HepG2 (cell line): Measurements from ENCODE around the gene FN1. TPM values are rescaled to one million over a fixed set of nuclear protein-coding genes. Genes with fewer than 3 reads are reported as not detected.

ENCODE experiments used
- FOXO4 ChIP-seq: sonication (generic); formaldehyde crosslinking; conservative IDR thresholded peaks from 2 replicates; pipeline ENCODE4 v1.8.1; 2023; ENCODE audit warnings: missing genetic modification reagents
- HNF4A ChIP-seq: sonication (generic); formaldehyde crosslinking; IDR thresholded peaks from 2 replicates; pipeline ENCODE4 v1.4.0; 2020; ENCODE audit warnings: missing genetic modification reagents
- HNRNPUL1 ChIP-seq: fragments of 200-400 bp; formaldehyde crosslinking; IDR thresholded peaks from 2 replicates; pipeline ENCODE4 v1.6.1; 2017; ENCODE audit warnings: low read depth, mild to moderate bottlenecking, low read length, moderate library complexity
- IRF1 ChIP-seq: sonication (generic); formaldehyde crosslinking; IDR thresholded peaks from 2 replicates; pipeline ENCODE4 v1.4.0; 2020; ENCODE audit warnings: low read depth, mild to moderate bottlenecking, missing genetic modification reagents
- MBNL3 ChIP-seq: fragments of 250-450 bp; sonication (Bioruptor Pico); conservative IDR thresholded peaks from 2 replicates; pipeline ENCODE4 v1.8.0; 2022; ENCODE audit warnings: mild to moderate bottlenecking, inconsistent platforms
- NR2C2 ChIP-seq: sonication (generic); formaldehyde crosslinking; IDR thresholded peaks from 2 replicates; pipeline ENCODE4 v1.4.0; 2020; ENCODE audit warnings: missing genetic modification reagents, mild to moderate bottlenecking, moderate library complexity, borderline replicate concordance
- SIX1 ChIP-seq: sonication (generic); formaldehyde crosslinking; IDR thresholded peaks from 2 replicates; pipeline ENCODE4 v1.4.0; 2020; ENCODE audit warnings: missing genetic modification reagents, borderline replicate concordance
- SMARCC2 ChIP-seq: fragments of 450-650 bp; IDR thresholded peaks from 2 replicates; pipeline ENCODE4 v1.6.1; 2017; ENCODE audit warnings: antibody characterized with exemption, mild to moderate bottlenecking
- SRSF9 ChIP-seq: fragments of 200-400 bp; formaldehyde crosslinking; IDR thresholded peaks from 2 replicates; pipeline ENCODE4 v1.6.1; 2018; ENCODE audit warnings: borderline replicate concordance, mild to moderate bottlenecking, low read depth, low read length; ENCODE audit not compliant: insufficient read depth, poor library complexity, severe bottlenecking
- ZBTB7B ChIP-seq: sonication (generic); formaldehyde crosslinking; IDR thresholded peaks from 2 replicates; pipeline ENCODE4 v1.4.0; 2020; ENCODE audit warnings: missing genetic modification reagents
- ZNF326 ChIP-seq: sonication (generic); formaldehyde crosslinking; IDR thresholded peaks from 2 replicates; pipeline ENCODE4 v1.4.0; 2020; ENCODE audit warnings: missing genetic modification reagents, borderline replicate concordance
- ZNF331 ChIP-seq: sonication (generic); formaldehyde crosslinking; IDR thresholded peaks from 2 replicates; pipeline ENCODE4 v1.4.0; 2020; ENCODE audit warnings: missing genetic modification reagents
- ZNF432 ChIP-seq: sonication (generic); formaldehyde crosslinking; IDR thresholded peaks from 2 replicates; pipeline ENCODE4 v1.5.0; 2020; ENCODE audit warnings: missing genetic modification reagents, mild to moderate bottlenecking, borderline replicate concordance
- ZNF572 ChIP-seq: sonication (generic); formaldehyde crosslinking; IDR thresholded peaks from 2 replicates; pipeline ENCODE4 v1.5.1; 2020; ENCODE audit warnings: mild to moderate bottlenecking, missing genetic modification reagents
- ZNF619 ChIP-seq: sonication (generic); formaldehyde crosslinking; IDR thresholded peaks from 2 replicates; pipeline ENCODE4 v1.4.0; 2020; ENCODE audit warnings: mild to moderate bottlenecking, missing genetic modification reagents
- ZNF639 ChIP-seq: conservative IDR thresholded peaks from 2 replicates; pipeline ENCODE4 v1.6.1; 2018; ENCODE audit warnings: missing genetic modification reagents
- polyA plus RNA-seq, 8 experiments: library from polyadenylated mRNA; depleted of rRNA in 3 of 8; stranded (reverse) in 7 of 8; unstranded in 1 of 8; fragments of >200 nt; fragmentation: Illumina TruSeq in 4 of 8; extraction: Trizol in 4 of 8; gene quantifications; 2 replicates each; pipeline versions ENCODE4 v1.2.1 to v1.2.3, GENCODE V29; 2011 to 2016; ENCODE audit warnings: low read depth in 4 of 8, missing spikeins in 1 of 8, mixed read lengths in 1 of 8; ENCODE audit not compliant: insufficient read depth in 1 of 8
- total RNA-seq, 5 experiments: library from RNA; depleted of rRNA; stranded (reverse); fragments of >200 nt; fragmentation: Illumina TruSeq; extraction: Trizol; gene quantifications; 2 replicates each; pipeline ENCODE4 v1.2.3, GENCODE V29; 2016; ENCODE audit warnings: low read depth in 1 of 5
- TF ChIP-seq, protein P1 (sequence below): sonication (generic); formaldehyde crosslinking; IDR thresholded peaks from 2 replicates; pipeline ENCODE4 v1.5.1; 2020; ENCODE audit warnings: mild to moderate bottlenecking, missing genetic modification reagents
- TF ChIP-seq, protein P2 (sequence below): sonication (generic); formaldehyde crosslinking; IDR thresholded peaks from 2 replicates; pipeline ENCODE4 v1.8.0; 2022; ENCODE audit warnings: mild to moderate bottlenecking, missing genetic modification reagents
- TF ChIP-seq, protein P3 (sequence below): sonication (generic); formaldehyde crosslinking; IDR thresholded peaks from 2 replicates; pipeline ENCODE4 v1.4.0; 2020; ENCODE audit warnings: low read depth, mild to moderate bottlenecking, missing genetic modification reagents

The FN1 gene
- total and polyA plus RNA-seq, 2 of the 13 experiments (the other 11 are each of a cell fraction or from before 2014, with no cell fraction given) = 1,847 to 6,471 TPM

GRCh38 chr2:215435870-215436704, at the start of gene FN1 (continued):
- no peak for TF ChIP-seq SRSF9
- TF ChIP-seq, protein P1, sequence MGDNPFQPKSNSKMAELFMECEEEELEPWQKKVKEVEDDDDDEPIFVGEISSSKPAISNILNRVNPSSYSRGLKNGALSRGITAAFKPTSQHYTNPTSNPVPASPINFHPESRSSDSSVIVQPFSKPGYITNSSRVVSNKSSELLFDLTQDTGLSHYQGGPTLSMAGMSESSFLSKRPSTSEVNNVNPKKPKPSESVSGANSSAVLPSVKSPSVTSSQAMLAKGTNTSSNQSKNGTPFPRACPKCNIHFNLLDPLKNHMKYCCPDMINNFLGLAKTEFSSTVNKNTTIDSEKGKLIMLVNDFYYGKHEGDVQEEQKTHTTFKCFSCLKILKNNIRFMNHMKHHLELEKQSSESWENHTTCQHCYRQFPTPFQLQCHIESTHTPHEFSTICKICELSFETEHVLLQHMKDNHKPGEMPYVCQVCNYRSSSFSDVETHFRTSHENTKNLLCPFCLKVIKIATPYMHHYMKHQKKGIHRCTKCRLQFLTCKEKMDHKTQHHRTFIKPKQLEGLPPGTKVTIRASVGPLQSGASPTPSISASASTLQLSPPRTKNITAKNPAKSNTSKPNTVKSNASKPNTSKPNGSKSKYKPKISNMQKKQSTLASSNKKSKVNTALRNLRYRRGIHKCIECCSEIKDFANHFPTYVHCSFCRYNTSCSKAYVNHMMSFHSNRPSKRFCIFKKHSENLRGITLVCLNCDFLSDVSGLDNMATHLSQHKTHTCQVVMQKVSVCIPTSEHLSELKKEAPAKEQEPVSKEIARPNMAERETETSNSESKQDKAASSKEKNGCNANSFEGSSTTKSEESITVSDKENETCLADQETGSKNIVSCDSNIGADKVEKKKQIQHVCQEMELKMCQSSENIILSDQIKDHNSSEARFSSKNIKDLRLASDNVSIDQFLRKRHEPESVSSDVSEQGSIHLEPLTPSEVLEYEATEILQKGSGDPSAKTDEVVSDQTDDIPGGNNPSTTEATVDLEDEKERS (CRISPR knock-in tag) = no peak; the same call in 1 of the 2 replicates
- TF ChIP-seq HNRNPUL1 = no peak
- TF ChIP-seq, protein P2, sequence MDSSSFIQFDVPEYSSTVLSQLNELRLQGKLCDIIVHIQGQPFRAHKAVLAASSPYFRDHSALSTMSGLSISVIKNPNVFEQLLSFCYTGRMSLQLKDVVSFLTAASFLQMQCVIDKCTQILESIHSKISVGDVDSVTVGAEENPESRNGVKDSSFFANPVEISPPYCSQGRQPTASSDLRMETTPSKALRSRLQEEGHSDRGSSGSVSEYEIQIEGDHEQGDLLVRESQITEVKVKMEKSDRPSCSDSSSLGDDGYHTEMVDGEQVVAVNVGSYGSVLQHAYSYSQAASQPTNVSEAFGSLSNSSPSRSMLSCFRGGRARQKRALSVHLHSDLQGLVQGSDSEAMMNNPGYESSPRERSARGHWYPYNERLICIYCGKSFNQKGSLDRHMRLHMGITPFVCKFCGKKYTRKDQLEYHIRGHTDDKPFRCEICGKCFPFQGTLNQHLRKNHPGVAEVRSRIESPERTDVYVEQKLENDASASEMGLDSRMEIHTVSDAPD = no peak
- no peak for TF ChIP-seq IRF1 (CRISPR knock-in tag)
- no peak for TF ChIP-seq ZNF432 (CRISPR knock-in tag)
- no peak for TF ChIP-seq ZNF619
- no peak for TF ChIP-seq FOXO4
- 0 out of 2 replicates have a peak, but pooled peaks have one; percentile 46 for TF ChIP-seq SIX1
- TF ChIP-seq, protein P3, sequence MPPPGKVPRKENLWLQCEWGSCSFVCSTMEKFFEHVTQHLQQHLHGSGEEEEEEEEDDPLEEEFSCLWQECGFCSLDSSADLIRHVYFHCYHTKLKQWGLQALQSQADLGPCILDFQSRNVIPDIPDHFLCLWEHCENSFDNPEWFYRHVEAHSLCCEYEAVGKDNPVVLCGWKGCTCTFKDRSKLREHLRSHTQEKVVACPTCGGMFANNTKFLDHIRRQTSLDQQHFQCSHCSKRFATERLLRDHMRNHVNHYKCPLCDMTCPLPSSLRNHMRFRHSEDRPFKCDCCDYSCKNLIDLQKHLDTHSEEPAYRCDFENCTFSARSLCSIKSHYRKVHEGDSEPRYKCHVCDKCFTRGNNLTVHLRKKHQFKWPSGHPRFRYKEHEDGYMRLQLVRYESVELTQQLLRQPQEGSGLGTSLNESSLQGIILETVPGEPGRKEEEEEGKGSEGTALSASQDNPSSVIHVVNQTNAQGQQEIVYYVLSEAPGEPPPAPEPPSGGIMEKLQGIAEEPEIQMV (CRISPR knock-in tag) = no peak
- TF ChIP-seq ZNF572 (CRISPR knock-in tag) = peak; percentile 82; the same call in 1 of the 2 replicates
- peak; percentile 57; the same call in 1 of the 2 replicates for TF ChIP-seq ZNF639
- TF ChIP-seq ZNF326 = no peak
- TF ChIP-seq SMARCC2 = no peak
- no peak for TF ChIP-seq MBNL3 (CRISPR knock-in tag)
- TF ChIP-seq ZNF331 (CRISPR knock-in tag) = peak; percentile 90
- no peak for TF ChIP-seq ZBTB7B (CRISPR knock-in tag)
- no peak for TF ChIP-seq NR2C2 (CRISPR knock-in tag)
- no peak for TF ChIP-seq HNF4A (CRISPR knock-in tag)
